ENCODE data around the gene TRIM7.
"Not testable (repeated sequence)": the region's sequence is repeated elsewhere in the genome, so short reads cannot be mapped to it uniquely, and the experiment has no call there.

The TRIM7 gene

DNA sequence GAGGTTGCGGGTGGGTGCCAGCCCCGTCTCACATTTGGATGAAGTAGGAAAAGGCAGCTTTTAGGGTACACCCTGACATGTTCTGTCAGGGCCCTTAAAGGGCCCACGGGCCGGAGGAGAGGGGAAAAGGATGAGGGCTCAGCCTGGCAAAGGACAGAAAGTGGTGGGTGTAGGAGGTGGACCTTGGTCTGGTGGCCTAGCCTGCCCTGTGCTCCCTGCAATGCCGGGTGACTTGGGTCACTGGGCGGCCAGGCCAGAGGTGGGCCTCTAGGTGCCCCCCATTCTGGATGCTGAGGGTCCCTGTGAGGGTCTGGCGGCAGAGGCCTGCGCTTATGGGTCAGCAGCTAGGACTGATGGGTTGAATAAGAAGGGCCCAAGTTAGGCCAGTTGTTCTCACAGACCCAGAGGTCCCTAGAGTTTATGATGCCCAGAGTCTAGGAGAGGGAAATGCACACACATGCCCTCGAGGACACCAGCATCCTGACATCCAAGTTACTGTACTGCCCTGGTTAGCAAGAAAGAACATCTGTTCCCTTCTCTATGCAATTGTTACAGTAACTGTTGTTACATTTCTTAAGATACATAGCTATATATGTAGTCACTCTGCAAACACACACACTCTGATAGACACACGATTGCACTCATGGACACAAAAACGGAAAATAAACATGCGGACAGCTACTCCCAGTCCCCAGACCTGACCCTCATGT is 12.5 kb downstream of the TRIM7 start:
- no peak for DNase-seq

DNA sequence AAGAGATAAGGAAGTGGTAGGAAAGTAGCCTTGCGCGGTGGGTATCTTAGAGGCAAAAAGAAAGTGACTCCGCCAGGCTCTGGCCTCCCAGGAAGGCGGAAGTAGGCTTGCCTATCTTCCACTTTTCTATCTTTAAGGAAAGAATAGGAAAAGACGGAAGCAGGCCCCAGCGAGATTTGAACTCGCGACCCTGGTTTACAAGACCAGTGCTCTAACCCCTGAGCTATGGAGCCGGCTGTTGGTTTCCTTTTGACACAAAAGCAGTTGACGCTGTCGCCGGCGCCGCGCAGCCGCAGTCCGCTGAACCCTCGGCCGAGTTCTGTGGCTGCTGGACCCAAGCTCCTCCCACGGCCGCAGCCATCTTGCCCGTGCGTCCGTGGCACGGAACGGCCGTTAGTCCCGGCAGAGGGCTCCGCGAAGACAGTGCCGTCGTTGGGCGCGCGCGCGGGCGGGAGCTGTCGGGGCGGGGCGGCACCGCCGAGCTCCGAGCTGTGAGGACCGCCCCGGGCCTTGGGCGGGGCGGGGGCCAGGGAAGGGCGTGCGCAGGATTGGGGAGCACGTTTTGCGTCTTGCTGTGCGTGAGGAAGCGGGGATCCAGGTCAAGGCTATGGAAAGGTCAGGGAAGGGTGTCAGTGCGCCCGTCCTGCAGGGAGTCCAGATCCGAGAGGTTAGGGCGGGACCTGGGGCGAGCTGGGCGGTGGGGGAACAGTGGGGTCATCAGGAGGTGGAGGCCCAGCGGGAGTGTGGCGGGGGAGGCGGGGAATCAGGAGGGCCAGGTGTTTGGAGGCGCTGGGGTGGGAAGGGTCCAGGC is 13.3 kb downstream of the TRIM7 start:
- peak; percentile 98 to 99 for DNase-seq

DNA sequence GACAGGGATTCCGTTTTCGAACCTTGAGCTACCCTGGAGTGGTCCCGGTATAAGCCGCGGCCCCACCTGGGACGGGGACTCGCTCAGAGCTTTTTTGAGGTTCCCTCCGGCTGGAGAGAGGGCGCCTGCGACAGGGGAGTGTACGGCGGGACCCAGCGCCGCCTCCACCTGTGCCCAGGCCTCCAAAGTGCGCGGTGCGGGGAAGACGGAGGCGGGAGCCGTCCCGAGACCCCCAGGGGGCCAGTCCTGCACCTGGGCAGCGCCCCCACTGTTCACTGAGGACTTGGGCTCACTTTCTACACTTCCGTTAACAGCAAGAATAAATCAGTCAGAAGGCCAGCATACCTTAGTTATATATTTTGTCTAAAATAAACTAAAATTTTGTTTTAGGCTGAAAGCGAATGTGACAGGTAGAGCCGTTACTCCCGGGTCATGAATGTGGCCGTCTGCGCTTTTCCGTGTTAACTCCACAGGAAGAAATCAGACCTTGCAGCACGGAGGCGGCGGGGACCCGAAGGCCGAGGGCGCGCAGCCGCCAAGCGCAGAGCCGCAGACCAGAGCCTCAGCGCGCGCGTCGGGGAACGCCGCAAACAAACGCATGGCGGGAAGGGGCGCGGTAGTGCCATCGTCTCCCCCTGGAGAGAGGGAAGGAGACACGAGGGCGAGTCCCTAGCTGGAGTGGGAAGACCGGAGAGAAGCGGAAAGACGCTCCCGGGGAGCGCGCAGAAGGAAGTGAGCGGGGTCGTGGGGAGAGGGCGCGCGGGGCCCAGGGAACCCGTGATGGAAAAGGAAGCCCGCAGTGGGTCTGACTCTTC is 14.1 kb downstream of the TRIM7 start:
- DNase-seq, result peak in 1 of 2 donors; percentile 58

DNA sequence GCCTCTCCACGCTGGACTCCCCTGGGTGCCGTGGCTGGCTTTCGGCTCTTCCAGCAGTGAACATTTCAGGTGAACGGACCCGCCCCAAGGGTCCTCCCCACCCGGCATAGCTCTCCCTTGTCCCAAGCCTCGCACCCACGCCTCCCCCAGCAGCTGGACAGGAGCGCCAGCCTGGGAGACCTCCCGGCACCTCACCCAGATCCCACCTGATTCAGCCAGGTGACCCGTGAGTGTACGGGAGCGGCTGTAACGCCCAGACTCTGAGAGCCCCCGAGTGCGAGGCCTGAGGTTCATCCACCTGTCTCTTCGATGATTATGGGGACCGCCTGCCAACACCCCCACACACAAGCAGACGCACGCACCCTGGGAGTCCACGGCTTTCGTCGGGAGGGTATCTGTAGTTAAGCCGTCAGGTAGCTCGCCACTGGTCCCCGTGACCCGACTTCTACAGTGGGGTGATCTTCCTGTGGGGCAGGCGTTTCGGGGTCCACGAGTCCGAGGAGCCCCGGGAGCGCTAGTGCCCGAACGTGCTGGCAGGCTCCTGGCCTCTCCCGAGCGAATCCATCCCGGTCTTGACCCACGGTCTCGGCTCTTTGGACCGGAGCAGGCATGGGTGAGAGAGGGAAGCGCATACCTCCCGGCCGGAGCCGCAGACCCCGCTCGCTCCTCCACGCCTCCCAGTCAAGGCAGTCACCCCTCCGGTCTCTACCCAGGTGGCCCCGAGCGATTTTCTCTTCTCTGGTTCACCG is 14.9 kb downstream of the TRIM7 start:
- no peak for DNase-seq

DNA sequence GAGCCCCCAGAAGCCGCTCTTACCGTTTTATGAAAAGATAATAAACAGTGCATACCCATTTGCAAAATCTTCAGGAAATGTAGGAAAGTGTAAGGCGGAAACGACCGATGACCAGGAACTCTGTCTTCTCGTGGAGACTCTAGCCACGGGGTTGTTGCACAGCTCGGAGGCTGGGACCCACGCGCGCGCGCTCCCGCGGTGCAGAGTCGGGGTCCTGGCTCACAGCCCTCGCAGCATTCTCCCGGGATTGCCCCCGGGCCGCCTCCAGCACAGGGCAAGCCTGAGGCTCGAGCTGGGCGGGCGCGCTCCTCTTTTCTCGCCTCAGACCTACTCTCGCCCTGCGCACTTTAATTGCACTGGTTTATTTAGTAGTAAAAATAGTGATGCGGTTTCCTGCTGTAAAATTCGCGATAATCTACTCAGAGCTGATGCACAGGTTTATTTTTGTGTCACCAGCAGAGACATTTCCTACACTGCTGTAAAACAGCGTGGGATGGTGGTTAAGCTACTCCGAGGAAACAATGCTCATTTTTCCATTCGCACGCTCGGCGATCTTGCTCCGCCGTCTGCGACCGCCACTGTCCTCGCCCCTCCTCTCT is 15.5 kb downstream of the TRIM7 start:
- peak; percentile 29 to 55 for DNase-seq

DNA sequence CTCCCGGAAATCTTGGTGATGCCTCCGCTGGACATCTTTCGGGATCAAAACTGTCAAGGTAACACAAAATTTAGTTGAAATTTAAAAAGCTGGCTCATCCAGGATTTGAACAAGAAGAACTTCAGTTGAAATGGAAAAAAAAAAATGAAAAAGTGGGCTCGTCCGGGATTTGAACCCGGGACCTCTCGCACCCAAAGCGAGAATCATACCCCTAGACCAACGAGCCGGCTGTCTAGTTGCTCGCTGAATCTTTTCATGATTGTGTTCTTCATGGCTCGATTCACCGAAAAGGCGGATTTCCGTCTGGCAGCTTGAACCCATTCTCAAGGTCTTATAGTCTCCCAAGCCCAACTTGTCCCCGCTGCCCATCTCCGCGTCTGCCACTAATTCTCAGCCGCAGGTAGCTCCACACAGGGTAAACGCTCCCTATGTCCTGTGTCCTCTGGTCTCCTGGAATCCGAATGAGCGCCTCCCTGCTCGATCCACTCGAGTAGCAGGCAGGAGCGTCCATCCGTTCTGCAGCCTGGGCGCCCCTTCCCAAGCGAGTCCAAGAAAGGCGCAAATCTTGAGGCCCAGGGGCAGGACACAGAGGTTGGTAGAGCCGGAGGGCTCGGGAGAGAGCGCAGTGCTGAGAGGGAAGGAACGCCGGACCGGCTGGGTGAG is 16.2 kb downstream of the TRIM7 start:
- DNase-seq, result peak; percentile 84 to 85

DNA sequence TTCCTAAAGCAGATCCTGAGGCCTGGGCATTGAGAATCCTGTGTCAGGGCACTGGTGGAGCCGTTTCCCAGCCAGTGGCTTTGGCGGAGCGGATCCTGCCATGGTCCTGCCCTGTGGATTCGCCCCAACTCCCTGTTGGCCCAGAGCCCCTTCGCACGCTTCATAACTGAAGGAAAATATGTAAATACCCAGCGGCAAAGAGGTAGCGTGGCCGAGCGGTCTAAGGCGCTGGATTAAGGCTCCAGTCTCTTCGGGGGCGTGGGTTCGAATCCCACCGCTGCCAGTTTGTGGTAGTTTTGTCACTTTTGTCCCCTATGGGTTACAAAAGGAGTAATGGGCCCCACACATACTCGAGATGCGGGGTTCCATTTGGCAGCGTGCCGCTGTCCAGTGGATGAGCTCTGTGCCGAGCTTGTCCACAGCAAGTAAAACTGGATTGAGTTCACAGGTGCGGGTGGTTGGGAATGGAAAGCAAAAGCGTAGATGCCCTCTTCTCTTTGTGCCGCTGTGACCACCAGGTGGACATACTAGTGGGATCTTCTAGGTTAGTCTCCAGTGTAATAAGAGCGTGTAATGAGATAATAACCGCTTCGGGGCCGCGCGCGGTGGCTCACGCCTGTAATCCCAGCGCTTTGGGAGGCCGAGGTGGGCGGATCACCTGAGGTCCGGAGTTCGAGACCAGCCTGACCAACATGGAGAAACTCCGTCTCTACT is 17.3 kb downstream of the TRIM7 start:
- DNase-seq, result peak; percentile 55 to 70

DNA sequence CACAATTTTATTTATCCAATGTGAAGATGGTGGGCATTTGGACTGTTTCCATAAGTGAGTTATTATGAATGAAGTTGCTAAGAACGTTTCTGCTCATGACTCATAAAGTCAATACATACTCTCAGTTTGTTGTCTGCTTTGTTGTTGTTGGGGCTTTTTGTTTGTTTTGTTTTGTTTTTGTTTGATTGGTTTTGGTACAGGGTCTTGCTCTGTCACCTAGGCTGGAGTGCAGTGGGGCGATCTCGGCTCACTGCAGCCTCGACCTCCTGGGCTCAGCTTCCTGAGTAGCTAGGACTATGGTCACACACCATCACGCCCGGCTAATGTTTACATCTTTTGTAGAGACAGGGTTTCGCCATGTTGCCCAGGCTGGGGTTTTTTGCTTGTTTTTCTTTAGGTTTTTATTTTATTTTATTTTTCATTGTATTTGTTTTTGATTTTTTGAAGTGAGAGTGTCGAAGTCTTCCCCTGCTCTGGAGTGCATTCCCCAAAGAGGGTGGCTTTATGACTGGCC is 18.0 kb downstream of the TRIM7 start:
- no peak for DNase-seq

DNA sequence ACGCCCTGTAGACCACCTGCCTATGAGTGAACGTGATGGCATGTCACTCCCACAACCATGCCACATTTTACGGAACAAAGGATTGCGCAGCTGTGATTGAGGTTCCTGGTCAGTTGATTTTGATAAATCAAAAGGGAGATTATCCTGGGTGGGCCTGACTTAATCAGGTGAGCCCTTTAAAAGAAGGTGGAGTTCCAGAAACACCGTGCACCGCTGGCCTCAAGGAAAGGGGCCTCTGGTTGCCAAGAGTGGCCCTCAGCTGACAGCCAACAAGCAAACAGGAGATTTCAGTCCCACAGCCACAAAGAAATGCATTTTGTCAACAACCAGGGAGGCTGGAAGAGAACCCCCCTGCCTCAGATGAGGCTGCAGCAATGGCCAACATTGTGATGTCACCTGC is 19.0 kb downstream of the TRIM7 start:
- DNase-seq, result no peak

DNA sequence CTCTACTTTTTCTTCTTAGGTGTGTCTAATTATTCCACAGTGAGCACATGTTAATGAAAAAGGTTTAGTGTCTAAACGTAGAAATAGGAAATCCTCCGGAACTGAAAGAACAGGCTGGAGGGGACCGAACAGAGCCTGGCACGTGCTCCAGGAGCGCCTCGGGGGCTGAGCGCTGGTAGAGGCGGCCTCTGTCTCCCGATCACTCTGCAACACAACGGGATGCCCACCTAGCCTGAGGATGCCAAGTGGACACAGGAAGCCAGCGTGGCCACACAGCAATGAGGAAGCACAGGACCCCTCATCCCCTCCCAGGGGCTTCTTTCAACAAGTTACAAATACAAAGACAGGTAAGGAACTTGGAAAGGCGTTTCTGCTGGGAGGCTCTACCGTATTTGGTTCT is 19.4 kb downstream of the TRIM7 start:
- DNase-seq, result no peak

DNA sequence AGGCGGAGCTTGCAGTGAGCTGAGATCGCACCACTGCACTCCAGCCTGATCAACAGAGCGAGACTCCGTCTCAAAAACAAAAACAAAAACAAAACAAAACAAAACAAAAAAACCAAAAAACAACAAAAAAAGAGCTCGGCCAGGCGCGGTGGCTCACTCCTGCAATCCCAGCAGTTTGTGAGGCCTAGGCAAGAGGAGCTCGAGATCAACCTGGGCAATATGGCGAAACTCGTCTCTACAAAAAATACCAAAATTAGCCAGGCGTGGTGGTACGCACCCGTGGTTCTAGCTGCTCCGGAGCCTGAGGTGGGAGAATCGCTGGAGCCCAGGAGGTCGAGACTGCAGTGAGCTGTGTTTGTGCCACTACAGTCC is 20.2 kb downstream of the TRIM7 start:
- DNase-seq, result no peak

DNA sequence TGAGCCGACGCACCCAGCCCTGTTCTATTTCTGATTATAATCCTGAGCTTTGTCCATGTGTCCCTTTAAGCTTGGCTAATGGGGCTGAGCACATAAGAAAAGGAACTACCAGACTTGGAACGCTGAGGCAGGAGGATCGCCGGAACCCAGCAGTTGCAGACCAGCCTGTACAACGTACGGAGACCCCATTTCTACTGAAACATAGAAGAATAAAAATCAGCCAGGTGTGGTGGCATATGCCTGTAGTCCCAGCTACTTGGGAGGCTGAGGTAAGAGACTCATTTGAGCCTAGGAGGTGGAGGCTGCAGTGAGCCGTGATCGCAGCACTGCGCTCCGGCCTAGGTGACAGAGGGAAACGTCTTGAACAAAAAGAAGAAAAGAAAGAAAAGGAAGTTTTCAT is 22.3 kb downstream of the TRIM7 start:
- DNase-seq, result no peak

DNA sequence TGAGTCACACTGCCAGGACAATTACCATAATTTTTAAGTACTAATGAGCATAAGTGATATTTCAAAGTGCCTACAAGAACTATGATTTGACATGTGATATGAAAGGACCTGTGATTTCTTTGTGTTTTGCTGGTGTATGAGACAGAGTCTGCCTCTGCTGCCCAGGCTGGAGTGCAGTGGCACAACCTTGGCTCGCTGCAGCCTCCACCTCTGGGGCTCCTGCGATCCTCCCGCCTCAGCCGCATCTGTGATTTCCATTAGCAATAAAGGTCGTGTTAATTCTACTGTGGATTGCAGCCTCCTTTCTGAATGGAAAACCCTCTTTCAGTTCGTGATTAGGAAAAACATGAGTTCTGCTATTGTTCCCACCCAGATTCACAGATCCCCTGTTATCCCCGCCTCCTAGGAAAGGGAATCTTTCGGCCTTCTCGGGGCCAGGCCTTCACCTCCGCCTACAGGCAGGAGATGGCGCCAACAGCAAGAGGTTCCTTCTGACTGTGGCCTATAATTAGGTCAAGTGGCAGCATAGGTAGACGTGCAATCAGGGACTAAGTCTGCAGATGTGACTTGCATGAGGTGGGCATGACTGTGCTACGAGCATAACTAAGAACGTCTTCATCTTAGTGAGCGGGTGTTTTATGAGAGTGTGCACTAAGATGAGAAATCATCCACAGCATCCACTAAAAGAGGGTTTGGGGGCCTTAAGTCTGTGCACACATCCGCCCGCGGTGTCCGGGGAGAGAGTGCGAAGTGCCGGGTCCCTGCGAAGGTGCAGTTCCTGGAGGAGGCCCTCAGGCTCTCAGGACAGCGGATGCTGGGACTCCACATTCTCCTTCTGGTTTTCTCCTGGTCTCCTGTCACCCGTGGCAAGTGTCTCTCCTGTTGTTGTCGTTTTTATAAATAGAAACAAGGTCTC is 23.1 kb downstream of the TRIM7 start:
- peak; percentile 56 to 68 for DNase-seq

DNA sequence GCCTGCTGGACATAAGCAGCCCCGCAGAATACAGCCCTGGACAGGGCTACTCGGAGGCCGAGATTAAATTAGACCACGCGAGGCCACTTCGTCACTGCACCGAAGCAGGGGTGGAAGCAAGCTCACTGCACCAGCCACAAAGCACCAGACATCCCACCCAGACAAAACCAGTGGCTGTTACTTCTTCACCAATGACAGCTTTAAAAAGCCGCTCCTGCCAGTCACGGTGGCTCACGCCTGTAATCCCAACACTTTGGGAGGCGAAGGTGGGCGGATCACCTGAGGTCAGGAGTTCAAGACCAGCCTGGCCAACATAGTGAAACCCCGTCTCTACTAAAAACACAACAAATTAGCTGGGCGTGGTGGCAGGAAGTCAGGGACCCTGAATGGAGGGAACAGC is 27.4 kb downstream of the TRIM7 start:
- not testable (repeated sequence) for DNase-seq

DNA sequence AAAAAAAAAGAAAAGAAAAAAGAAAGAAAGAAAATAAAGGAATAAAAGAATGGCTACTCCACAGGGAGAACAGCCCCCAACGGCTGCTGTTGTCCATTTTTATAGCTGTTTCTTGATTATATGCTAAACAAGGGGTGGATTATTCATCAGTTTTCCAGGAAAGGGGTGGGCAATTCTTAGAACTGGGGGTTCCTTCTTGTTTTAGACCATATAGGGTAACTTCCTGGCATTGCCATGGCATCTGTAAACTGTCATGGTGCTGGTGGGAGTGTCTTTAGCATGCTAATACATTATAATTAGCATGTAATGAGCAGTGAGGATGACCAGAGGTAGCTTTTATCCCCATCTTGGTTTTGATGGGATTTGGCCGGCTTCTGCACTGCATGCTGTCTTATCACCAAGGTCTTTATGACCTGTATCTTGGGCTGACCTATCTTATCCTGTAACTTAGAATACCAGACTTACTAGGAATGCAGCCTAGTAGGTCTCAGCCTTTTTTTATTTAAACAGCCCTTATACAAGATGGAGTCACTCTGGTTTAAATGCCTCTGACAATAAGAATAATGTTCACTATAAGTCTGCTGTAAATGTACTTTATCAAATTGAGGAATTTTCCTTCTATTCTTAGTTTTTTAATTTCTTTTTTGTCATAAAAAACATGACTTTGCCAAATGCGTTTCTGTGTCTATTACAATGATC is 28.6 kb downstream of the TRIM7 start:
- DNase-seq, result no peak

DNA sequence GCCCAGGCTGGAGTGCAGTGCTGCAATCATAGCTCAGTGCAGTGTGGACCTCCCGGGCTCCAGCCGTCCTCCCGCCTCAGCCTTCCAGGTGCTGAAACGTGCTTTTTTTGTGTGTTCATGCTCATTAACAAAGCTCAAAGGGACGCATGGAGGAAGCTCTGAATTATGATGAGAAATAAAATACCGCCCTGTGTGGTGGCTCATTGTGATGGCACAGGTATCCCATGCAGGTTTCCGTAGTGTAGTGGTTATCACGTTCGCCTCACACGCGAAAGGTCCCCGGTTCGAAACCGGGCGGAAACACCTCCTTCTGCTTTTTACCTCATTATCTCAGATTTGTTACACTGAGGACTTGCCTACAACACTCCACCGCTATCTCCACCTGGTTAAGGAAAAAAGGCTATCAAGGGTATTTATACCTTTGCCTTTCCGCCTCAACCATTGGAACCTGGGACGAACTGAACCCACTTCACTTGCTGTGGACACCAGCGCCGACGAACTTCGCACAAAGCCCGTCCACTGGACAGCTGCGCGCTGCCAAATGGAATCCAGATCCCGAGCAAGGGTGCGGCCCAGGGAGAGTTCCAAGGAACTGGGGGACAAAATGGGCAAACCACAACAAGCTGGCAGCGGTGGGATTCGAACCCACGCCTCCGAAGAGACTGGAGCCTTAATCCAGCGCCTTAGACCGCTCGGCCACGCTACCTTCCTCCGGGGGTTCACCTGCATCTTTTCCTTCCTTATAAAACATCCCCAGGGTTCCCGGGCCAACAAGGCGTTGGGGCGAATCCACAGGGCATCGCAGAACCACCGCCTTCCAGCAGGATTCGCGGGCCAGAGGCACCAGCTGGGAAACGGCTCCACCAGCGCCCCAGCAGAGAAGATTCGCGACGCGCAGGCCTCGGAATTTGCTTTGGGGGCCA is 31.3 kb downstream of the TRIM7 start:
- no peak for DNase-seq

DNA sequence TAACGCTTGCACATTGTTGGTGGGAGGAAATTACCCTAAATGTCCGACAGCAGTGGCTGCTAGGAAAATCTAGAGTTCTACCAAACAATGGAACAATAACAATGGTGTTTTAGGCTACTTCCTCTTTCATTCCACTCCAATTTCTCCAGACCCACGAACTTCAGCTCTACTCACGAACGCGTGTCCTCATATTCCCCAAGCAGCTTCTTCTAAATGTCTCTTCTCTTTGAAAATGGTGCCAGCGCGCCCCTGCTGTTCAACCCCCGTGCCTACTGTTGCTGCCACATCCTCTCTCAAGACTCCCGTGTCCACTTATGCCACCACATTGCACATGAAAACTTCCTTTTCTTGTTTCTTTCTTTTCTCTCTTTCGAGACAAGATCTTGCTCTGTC is 32.0 kb downstream of the TRIM7 start:
- DNase-seq, result peak; percentile 57 to 62

DNA sequence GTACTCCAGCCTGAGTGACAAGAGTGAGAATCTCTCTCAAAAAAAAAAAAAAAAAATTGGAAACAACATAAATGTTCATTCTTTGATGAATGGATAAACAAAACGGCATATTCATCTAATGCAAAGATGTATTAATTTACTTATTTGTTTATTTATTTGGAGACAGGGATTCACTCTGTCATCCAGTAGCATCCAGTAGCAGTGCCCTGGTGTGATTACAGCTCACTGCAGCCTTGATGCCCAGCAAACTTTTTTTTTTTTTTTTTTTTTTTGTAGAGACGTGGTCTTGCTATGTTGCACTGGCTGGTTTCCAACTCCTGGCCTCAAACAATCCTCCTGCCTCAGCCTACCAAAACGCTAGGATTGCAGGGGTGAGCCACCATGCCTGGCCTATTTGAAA is 33.2 kb downstream of the TRIM7 start:
- DNase-seq, result no peak
